ENCODE results near the gene SLC4A3.
"Not testable (repeated sequence)": the region's sequence is repeated elsewhere in the genome, so short reads cannot be mapped to it uniquely, and the experiment has no call there.

Gene SLC4A3

DNA sequence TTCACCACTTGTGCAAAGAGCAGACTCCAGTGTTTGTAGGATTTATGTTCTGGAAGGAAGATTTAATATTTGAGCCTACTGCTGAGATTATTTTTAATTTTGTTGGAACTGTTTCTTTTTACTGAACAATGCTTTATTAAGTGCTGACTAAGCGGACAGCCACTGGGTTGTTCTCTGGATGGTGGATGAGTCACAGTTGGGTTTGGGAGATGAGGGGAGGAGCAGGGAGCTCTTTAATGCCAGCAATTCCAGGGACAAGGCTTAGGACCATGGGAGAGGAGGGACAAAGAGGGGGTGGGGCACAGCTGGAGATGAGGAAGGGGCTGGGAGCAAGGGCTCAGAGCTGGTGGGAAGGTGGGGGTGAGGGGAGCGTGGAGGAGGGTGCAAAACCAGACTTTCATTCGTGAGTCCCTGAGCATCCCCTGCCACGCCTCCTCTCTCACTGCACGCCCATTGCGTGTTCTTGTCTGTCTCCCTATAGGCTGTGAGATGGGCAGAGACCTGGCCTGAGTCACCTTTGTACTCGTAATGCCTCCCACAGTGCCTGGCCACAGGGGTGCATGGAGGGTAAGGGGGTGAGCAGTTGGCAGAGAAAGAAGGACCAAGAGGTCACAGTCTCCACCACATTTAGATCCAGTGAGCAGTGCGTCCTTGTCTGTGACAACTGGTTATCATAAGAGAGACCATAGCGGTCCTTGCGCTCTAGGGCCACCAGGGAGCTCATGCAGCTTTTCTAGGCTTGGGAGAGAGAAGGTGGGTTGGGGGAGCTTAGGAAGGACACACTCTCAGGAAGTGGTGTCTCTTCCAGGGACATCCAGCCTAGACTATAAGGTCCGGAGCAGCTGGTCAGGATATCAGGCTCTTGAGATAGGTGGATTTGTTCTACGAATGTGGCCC is 18.4 kb downstream of the SLC4A3 start:
- H3K9ac ChIP-seq (ENCODE audit: low read depth, low read length): no peak overlapping the region
- peaks cover 6% of the 10 kb centered on the region for H3K27me3 ChIP-seq (ENCODE audit: control insufficient read depth, insufficient read depth, low read length)
- no peak overlapping the region for H3K4me3 ChIP-seq (ENCODE audit: low read depth, low read length)
- H3K36me3 ChIP-seq (ENCODE audit: control insufficient read depth, insufficient read depth, low read length): no peaks in the 10 kb centered on the region
- no peaks in the 10 kb centered on the region for H3K9me3 ChIP-seq (ENCODE audit: control insufficient read depth, insufficient read depth, low read length)
- H3K4me1 ChIP-seq (ENCODE audit: control insufficient read depth, insufficient read depth, low read length): peaks cover 13% of the 10 kb centered on the region

DNA sequence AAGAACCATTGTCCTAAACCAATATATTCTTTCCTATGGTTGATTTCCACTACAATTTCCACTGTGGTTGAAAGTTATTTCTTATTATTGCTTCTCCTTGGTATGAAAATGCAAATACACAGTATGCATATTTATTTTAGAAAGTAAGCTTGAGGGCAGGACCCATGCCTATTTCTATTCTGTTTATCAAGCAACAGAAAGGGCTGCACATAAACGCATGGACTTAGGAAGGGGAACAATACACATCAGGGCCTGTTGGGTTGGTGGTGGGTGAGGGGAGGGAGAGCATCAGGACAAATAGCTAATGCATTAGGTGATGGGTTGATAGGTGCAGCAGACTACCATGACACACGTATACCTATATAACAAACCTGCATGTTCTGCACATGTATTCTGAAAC is 20.7 kb downstream of the SLC4A3 start:
- Histone ChIP-seq H3K9me3 (ENCODE audit: control insufficient read depth, insufficient read depth, low read length) (no peaks in the 10 kb centered on the region), H3K4me3 (ENCODE audit: low read depth, low read length) (no peak overlapping the region), H3K4me1 (ENCODE audit: control insufficient read depth, insufficient read depth, low read length) (peaks cover 10% of the 10 kb centered on the region), H3K27me3 (ENCODE audit: control insufficient read depth, insufficient read depth, low read length) (no peaks in the 10 kb centered on the region), H3K36me3 (ENCODE audit: control insufficient read depth, insufficient read depth, low read length) (no peaks in the 10 kb centered on the region), H3K9ac (ENCODE audit: low read depth, low read length) (no peak overlapping the region)

DNA sequence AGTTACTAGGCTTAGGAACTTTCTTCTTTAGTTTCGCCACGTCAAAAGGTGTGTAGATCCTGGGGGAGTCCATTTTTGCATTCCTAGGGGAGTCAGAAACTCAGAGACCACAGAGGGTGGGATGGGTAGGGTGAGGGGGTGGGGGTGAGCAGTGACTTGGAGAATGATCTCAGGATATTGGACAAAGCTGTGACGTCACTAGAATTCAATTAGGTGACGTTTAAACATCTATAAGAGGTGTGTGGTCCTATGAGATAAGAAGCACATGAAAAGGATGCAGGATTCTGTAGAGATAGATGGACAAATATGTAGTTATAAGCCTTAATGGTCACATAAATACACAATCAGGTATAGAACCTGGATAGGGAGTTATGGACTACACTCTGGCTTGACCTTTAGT is 21.5 kb downstream of the SLC4A3 start:
- no peaks in the 10 kb centered on the region for H3K27me3 ChIP-seq (ENCODE audit: control insufficient read depth, insufficient read depth, low read length)
- peaks cover 10% of the 10 kb centered on the region for H3K4me1 ChIP-seq (ENCODE audit: control insufficient read depth, insufficient read depth, low read length)
- H3K36me3 ChIP-seq (ENCODE audit: control insufficient read depth, insufficient read depth, low read length): no peaks in the 10 kb centered on the region
- H3K4me3 ChIP-seq (ENCODE audit: low read depth, low read length): no peak overlapping the region
- H3K9me3 ChIP-seq (ENCODE audit: control insufficient read depth, insufficient read depth, low read length): no peaks in the 10 kb centered on the region
- H3K9ac ChIP-seq (ENCODE audit: low read depth, low read length): no peak overlapping the region

DNA sequence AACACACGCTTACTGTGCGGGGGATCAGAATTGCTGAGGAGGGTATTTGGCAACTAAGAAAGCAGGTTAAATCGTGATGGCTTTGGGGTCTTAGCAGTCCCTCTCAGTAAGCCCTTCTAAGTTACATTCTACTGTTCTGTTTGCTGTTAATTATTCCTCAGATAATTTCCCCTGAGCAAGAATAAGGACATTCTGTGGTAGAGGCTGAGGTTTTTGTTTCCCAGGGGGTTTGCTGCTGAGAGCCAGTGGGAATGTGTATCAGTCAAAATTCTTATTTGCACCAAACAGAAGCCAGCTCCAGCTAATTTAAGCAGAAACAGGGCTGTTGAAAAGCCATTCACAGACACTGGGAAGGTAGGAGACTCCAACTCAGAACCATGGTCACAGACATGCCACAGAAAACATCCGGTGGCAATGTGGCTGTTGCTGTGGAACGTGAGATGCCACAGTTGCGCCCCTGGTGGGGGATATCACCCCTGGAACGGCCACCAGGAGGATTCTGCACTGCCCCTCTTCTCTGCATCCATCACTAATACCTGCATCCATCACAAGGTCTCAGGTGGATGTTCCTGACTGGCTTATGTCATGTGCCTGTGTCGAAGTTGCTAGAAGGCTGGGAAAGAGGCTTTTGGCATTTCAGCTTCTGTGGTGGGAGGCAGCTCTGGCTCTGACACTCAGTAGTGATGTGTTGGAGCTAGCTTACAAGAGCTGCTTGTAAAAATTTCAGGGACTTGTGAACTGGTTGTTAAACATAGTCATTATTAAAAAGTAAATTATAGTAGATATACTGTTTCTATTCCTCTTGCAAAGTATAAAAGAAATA is 23.2 kb downstream of the SLC4A3 start:
- no peaks in the 10 kb centered on the region for H3K27me3 ChIP-seq (ENCODE audit: control insufficient read depth, insufficient read depth, low read length)

DNA sequence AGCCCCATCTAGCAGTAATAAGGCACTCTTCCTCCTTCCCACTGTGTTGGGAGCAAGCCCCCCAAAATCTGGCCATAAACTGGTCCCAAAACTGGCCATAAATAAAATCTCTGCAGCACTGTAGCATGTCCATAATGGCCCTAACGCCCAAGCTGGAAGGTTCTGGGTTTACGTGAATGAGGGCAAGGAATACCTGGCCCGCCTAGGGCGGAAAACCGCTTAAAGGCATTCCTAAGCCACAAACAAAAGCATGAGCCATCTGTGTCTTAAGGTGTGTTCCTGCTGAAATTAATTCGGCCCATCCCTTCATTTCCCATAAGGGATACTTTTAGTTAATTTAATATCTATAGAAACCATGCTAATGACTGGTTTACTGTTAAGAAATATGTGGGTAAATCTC is 24.2 kb downstream of the SLC4A3 start:
- not testable (repeated sequence) for H3K27me3 ChIP-seq (ENCODE audit: control insufficient read depth, insufficient read depth, low read length); H3K4me1 ChIP-seq (ENCODE audit: control insufficient read depth, insufficient read depth, low read length); H3K9ac ChIP-seq (ENCODE audit: low read depth, low read length); H3K4me3 ChIP-seq (ENCODE audit: low read depth, low read length); H3K36me3 ChIP-seq (ENCODE audit: control insufficient read depth, insufficient read depth, low read length); H3K9me3 ChIP-seq (ENCODE audit: control insufficient read depth, insufficient read depth, low read length)

More for the DNA sequence above, 23.2 kb downstream of the SLC4A3 start:
- H3K36me3 ChIP-seq (ENCODE audit: control insufficient read depth, insufficient read depth, low read length): no peaks in the 10 kb centered on the region
- H3K9ac ChIP-seq (ENCODE audit: low read depth, low read length): no peak overlapping the region
- no peaks in the 10 kb centered on the region for H3K9me3 ChIP-seq (ENCODE audit: control insufficient read depth, insufficient read depth, low read length)
- H3K4me3 ChIP-seq (ENCODE audit: low read depth, low read length): no peak overlapping the region
- peaks cover 4% of the 10 kb centered on the region for H3K4me1 ChIP-seq (ENCODE audit: control insufficient read depth, insufficient read depth, low read length)

DNA sequence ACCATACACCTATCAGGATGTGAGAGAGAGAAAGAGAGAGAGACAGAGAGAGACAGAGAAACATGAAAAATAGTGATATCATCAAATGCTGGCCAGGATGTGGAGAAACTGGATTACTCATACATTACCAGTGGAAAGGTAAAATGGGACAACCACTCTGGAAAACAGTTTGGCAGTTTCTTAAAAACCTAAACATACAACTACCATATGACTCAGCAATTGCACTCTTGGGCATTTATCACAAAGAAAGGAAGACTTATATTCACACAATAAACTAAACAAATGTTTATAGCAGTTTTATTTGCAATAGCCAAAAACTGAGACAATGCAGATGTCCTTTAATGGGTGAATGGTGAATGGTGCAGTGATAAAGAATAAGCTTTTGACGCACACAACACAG is 29.1 kb downstream of the SLC4A3 start:
- Histone ChIP-seq H3K4me1 (ENCODE audit: control insufficient read depth, insufficient read depth, low read length) (no peaks in the 10 kb centered on the region), H3K9me3 (ENCODE audit: control insufficient read depth, insufficient read depth, low read length) (no peaks in the 10 kb centered on the region), H3K36me3 (ENCODE audit: control insufficient read depth, insufficient read depth, low read length) (no peaks in the 10 kb centered on the region), H3K9ac (ENCODE audit: low read depth, low read length) (no peak overlapping the region), H3K27me3 (ENCODE audit: control insufficient read depth, insufficient read depth, low read length) (no peaks in the 10 kb centered on the region), H3K4me3 (ENCODE audit: low read depth, low read length) (no peak overlapping the region)

DNA sequence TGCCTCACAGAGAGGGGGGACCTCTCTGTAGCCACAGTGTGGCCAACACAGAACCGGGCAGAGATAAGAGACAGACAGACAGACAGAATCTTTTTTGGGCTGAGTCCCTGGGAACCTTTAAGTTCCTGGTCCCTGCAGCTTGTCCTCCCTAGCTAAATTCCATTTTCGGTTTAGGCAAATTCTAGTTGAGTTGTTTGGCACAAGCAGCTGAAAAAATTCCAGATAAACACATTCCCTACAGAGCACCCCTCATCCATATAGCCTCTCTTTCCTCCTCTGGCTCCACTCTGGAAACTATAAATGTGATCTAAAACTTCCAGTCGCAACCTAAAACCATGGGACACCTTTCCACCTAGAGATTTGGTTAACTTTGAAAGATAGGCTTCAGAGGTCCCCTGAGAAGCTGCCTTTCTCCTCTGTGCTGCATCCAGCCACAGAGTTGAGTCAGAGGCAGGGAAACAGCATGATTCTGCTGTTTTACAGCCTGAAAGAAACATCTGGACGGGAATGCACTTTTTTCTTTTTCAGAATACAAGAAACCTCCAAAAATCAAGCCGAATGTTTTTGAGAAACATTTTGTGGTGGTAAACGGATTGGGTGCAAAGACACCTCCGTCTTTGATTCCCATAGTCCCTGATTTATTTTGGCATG is 30.9 kb downstream of the SLC4A3 start:
- no peaks in the 10 kb centered on the region for H3K9me3 ChIP-seq (ENCODE audit: control insufficient read depth, insufficient read depth, low read length)
- H3K27me3 ChIP-seq (ENCODE audit: control insufficient read depth, insufficient read depth, low read length): no peaks in the 10 kb centered on the region
- H3K4me1 ChIP-seq (ENCODE audit: control insufficient read depth, insufficient read depth, low read length): peaks cover 7% of the 10 kb centered on the region
- no peaks in the 10 kb centered on the region for H3K36me3 ChIP-seq (ENCODE audit: control insufficient read depth, insufficient read depth, low read length)
- H3K9ac ChIP-seq (ENCODE audit: low read depth, low read length): no peak overlapping the region
- H3K4me3 ChIP-seq (ENCODE audit: low read depth, low read length): no peak overlapping the region

DNA sequence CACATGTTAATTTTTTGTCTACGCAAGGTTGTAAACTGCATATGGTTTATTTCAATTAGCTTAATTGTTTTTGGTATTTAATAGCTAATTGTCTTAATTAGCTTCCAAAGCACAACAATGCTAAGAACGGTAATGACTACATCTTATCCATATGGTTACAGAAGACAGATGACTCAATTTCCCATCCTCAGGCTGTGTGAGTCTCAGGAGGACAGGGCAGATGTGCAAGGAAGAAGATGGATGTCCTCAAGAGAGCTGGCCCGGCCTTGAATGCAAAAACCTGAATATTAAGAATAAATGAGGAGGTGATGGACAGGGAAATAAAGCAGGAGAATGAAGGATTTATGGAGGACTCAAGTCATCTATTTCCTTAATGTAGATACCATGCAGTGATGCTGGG is 31.4 kb downstream of the SLC4A3 start:
- Histone ChIP-seq H3K9me3 (ENCODE audit: control insufficient read depth, insufficient read depth, low read length) (no peaks in the 10 kb centered on the region), H3K4me1 (ENCODE audit: control insufficient read depth, insufficient read depth, low read length) (peaks cover 7% of the 10 kb centered on the region), H3K9ac (ENCODE audit: low read depth, low read length) (no peak overlapping the region), H3K4me3 (ENCODE audit: low read depth, low read length) (no peak overlapping the region), H3K36me3 (ENCODE audit: control insufficient read depth, insufficient read depth, low read length) (no peaks in the 10 kb centered on the region), H3K27me3 (ENCODE audit: control insufficient read depth, insufficient read depth, low read length) (no peaks in the 10 kb centered on the region)

DNA sequence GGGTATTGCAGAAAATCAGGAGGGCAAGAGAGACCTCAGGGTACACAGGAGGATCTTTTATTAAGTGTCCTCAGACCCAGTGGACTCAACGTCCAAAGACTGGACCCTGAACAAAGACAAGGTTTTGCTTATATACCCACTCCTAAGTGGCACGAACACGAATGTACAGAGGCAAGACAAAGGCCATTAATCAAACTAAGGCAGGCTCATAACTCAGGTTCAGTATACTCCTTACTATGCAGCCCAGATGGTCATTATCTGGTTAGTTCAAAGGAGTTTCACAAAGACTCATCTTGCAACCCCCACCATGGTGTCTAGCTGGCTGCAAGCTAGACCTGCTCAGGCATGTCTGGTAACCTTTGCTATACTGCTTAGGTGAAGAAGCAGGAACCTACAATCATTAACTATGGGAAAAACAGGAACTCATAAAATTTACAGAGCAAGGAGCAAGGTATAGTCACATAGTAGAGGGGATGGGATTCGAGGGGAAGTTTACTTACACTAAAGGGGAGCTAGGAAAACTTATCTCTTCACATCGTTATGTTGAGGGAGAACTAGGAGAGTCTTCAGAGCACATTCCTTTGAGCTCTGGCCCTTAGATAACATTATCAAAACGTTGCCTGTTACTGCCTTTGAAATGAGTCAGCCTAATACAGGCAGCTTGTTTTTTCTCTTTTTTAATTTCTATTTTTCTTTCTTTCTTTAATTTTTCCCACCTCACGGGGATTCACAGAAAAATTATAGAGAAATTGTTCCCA is 33.9 kb downstream of the SLC4A3 start:
- H3K4me1 ChIP-seq (ENCODE audit: control insufficient read depth, insufficient read depth, low read length): peaks cover 7% of the 10 kb centered on the region
- H3K4me3 ChIP-seq (ENCODE audit: low read depth, low read length): no peak overlapping the region
- no peaks in the 10 kb centered on the region for H3K9me3 ChIP-seq (ENCODE audit: control insufficient read depth, insufficient read depth, low read length)
- H3K36me3 ChIP-seq (ENCODE audit: control insufficient read depth, insufficient read depth, low read length): no peaks in the 10 kb centered on the region
- no peaks in the 10 kb centered on the region for H3K27me3 ChIP-seq (ENCODE audit: control insufficient read depth, insufficient read depth, low read length)
- no peak overlapping the region for H3K9ac ChIP-seq (ENCODE audit: low read depth, low read length)

DNA sequence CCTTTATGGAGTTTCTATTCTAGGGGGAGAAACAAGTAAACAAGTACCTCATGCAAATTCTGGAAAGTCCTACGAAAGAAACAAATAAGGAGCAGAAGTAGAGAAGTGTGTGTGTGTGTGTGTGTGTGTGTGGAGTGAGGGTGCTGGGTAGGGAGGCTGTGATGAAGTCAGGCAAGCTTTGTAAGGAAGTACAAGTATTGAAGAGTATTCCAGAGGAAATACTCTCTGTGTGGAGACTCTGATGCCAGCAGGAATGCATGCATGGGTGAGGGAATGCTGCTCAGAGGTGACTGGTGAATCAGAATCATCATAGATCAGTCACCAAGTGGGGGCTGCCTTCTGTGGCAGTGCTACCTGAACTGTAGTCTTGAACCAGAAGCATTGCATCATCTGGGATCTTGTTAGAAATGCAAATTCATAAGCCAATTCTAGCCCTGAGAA is 34.5 kb downstream of the SLC4A3 start:
- H3K4me3 ChIP-seq (ENCODE audit: low read depth, low read length): no peak overlapping the region
- no peaks in the 10 kb centered on the region for H3K9me3 ChIP-seq (ENCODE audit: control insufficient read depth, insufficient read depth, low read length)
- no peak overlapping the region for H3K9ac ChIP-seq (ENCODE audit: low read depth, low read length)
- no peaks in the 10 kb centered on the region for H3K27me3 ChIP-seq (ENCODE audit: control insufficient read depth, insufficient read depth, low read length)
- H3K4me1 ChIP-seq (ENCODE audit: control insufficient read depth, insufficient read depth, low read length): peaks cover 7% of the 10 kb centered on the region
- no peaks in the 10 kb centered on the region for H3K36me3 ChIP-seq (ENCODE audit: control insufficient read depth, insufficient read depth, low read length)

DNA sequence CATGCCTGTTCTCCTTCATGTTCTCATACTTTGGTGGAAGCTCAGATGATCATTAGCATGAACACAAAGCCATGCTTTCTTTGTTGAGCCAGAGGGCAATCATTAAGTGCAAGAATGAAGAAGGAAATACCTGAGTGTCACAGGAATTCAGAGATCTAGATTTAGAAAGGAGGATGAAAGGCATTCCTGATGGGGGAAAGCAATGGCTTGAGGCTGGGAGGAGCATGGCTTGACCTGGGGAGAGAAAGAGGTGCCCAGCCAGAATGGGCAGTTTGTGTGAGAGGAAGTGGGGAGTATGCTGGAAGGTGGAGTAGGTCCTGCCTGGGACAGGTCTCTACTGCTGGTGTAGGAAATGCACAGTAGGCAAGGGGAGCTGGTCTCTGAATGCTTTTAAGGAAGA is 35.1 kb downstream of the SLC4A3 start:
- H3K27me3 ChIP-seq (ENCODE audit: control insufficient read depth, insufficient read depth, low read length): no peaks in the 10 kb centered on the region
- no peaks in the 10 kb centered on the region for H3K9me3 ChIP-seq (ENCODE audit: control insufficient read depth, insufficient read depth, low read length)
- peaks cover 7% of the 10 kb centered on the region for H3K4me1 ChIP-seq (ENCODE audit: control insufficient read depth, insufficient read depth, low read length)
- H3K36me3 ChIP-seq (ENCODE audit: control insufficient read depth, insufficient read depth, low read length): no peaks in the 10 kb centered on the region
- no peak overlapping the region for H3K9ac ChIP-seq (ENCODE audit: low read depth, low read length)
- H3K4me3 ChIP-seq (ENCODE audit: low read depth, low read length): no peak overlapping the region

All from iPS-15b (cell line).